ENCODE data around the gene TAF5L.

DNA sequence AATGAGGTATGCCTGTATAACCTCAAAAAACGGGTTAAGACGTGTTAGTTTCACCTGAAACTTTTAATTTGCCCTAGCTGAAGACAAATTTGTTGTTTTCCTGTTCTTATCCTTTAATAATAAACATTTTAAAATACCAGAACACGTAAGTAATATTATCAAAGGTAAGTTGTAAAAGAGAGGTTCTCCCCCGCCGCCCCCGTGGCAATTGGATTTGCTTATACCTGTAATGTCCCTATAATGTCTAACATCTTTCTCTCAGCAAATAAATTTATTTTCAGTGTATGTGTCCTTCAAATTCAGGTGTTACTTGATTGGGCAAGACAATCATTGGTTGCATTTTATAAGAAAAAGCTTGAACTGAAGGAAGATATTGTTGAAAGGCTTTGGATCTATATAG lies 6.0 kb upstream of the TAF5L start:
- TF ChIP-seq, protein P1, sequence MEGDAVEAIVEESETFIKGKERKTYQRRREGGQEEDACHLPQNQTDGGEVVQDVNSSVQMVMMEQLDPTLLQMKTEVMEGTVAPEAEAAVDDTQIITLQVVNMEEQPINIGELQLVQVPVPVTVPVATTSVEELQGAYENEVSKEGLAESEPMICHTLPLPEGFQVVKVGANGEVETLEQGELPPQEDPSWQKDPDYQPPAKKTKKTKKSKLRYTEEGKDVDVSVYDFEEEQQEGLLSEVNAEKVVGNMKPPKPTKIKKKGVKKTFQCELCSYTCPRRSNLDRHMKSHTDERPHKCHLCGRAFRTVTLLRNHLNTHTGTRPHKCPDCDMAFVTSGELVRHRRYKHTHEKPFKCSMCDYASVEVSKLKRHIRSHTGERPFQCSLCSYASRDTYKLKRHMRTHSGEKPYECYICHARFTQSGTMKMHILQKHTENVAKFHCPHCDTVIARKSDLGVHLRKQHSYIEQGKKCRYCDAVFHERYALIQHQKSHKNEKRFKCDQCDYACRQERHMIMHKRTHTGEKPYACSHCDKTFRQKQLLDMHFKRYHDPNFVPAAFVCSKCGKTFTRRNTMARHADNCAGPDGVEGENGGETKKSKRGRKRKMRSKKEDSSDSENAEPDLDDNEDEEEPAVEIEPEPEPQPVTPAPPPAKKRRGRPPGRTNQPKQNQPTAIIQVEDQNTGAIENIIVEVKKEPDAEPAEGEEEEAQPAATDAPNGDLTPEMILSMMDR (conservative IDR thresholded peaks at IDR 0.05; ENCODE audit: low read length) = no peak
- no peak for TF ChIP-seq EZH2phosphoT487 (IDR thresholded peaks at IDR 0.05; ENCODE audit: borderline replicate concordance)

Measured in Loucy (cell line).